Activated B cell treated with CpG ODN at 0.5 μM for 24 hours (primary cell): ENCODE data around the gene RAB6A. TPM values are rescaled to one million over a fixed set of nuclear protein-coding genes. Genes with fewer than 3 reads are reported as not detected.

Source experiments
- ATAC-seq: fragments of 200-7000 bp; cut with Tn5 transposase; one replicate; pipeline ENCODE4 v1.10.0; 2021; ENCODE audit warnings: low read depth, mild to moderate bottlenecking, moderate library complexity
- CTCF ChIA-PET: fragments of 350-600 bp; sonication (Branson Sonifier 250); formaldehyde crosslinking; loops from one replicate; lab custom pipeline; 2021; ENCODE audit warnings: antibody characterized with exemption; lab: Charles Lee
- POLR2A ChIA-PET: fragments of 350-600 bp; sonication (Branson Sonifier 250); formaldehyde crosslinking; loops from one replicate; lab custom pipeline; 2021; ENCODE audit warnings: antibody characterized with exemption; lab: Charles Lee
- DNase-seq: peaks from one replicate; pipeline ENCODE4 v3.0.0; 2022
- H3K27ac Mint-ChIP-seq: one replicate; pipeline ENCODE4 v1.8.0; 2020; ENCODE audit warnings: mixed read lengths
- H3K27me3 Mint-ChIP-seq: one replicate; pipeline ENCODE4 v1.8.0; 2021; ENCODE audit warnings: mixed read lengths
- H3K36me3 Mint-ChIP-seq: one replicate; pipeline ENCODE4 v1.8.0; 2021; ENCODE audit warnings: low read depth, mixed read lengths
- H3K4me1 Mint-ChIP-seq: one replicate; pipeline ENCODE4 v1.8.0; 2021; ENCODE audit warnings: mixed read lengths
- H3K4me3 Mint-ChIP-seq: one replicate; pipeline ENCODE4 v1.8.0; 2020; ENCODE audit warnings: mild to moderate bottlenecking, mixed read lengths
- H3K9me3 Mint-ChIP-seq: one replicate; pipeline ENCODE4 v1.8.0; 2020; ENCODE audit warnings: mixed read lengths
- intact Hi-C: fragments of 100-400 bp; cut with micrococcal nuclease; formaldehyde crosslinking; loops from one replicate; pipeline ENCODE4 v1.15.1; 2024
- total RNA-seq: library from RNA; stranded (reverse); gene quantifications from 2 replicates; pipeline ENCODE4 v1.2.3, GENCODE V29; 2022
- TF ChIP-seq, protein P1 (sequence below): fragments of 200-600 bp; IDR thresholded peaks from one replicate; pipeline ENCODE4 v1.8.0; 2022; ENCODE audit warnings: antibody characterized with exemption, mild to moderate bottlenecking

Gene RAB6A
- total RNA-seq, 1 donor from 2014 or later: 53.3 TPM

DNA sequence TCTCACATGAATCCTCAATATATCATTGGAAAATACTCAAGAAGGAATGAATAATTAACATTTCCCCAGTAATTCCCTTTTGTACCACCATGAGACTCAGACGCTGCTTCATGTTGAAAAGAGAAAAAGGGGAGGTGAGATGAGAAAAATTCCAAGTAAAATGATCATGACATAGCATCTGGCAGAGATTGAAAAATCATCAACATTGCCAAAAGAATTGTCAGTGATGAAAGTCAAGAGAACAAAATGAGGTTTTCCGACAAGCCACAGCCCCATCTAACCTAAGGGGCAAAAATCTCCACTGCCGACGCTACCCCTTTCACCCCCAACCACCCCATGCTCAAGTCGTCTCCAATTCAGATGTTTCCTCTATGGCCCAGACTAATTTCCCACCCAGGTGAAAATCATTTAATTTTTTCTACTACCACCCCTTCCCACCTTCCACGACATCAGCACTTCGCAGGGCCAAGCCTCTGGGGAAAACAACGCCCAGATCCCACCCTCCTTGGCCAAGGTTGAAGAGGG is 1.2 kb downstream of the RAB6A start:
- POLR2A ChIA-PET: interaction anchor here (0.5 to 5.0 kb wide), 7 partner anchors 20 to 1039 kb away, joined by 3 to 133 read pairs (median 6); partner anchors contain the start of genes FCHSD2 and MRPL48

DNA sequence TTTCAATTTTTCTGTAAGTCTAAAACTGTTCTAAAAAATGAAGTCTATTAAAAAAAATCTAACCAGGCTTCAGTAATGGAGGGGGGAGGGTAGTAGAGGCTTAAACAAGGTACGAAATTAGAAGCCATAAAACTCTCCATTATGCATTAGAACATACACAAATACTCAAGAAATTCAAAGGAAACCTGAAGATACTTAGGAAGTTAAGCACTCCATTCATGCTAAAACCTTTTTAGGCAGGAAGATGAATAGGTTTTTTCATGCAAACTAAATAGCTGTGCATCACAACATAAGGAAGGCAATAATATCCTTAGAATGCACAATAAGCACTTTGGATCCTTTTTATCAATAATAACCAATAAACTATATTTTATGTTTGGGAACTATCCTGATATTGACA is 2.4 kb downstream of the RAB6A start:
- H3K9me3 Mint-ChIP-seq: no peaks in the 10 kb centered on the region
- TF ChIP-seq, protein P1, sequence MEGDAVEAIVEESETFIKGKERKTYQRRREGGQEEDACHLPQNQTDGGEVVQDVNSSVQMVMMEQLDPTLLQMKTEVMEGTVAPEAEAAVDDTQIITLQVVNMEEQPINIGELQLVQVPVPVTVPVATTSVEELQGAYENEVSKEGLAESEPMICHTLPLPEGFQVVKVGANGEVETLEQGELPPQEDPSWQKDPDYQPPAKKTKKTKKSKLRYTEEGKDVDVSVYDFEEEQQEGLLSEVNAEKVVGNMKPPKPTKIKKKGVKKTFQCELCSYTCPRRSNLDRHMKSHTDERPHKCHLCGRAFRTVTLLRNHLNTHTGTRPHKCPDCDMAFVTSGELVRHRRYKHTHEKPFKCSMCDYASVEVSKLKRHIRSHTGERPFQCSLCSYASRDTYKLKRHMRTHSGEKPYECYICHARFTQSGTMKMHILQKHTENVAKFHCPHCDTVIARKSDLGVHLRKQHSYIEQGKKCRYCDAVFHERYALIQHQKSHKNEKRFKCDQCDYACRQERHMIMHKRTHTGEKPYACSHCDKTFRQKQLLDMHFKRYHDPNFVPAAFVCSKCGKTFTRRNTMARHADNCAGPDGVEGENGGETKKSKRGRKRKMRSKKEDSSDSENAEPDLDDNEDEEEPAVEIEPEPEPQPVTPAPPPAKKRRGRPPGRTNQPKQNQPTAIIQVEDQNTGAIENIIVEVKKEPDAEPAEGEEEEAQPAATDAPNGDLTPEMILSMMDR: no peak
- intact Hi-C loops: no loop called here
- H3K27ac Mint-ChIP-seq: no peak overlapping the region
- DNase-seq: no peak
- peak overlapping the region; percentile 1 for H3K4me3 Mint-ChIP-seq
- H3K36me3 Mint-ChIP-seq: peaks cover 12% of the 10 kb centered on the region
- peaks cover 28% of the 10 kb centered on the region for H3K4me1 Mint-ChIP-seq
- no peak for ATAC-seq
- ChIA-PET POLR2A (no interaction called here), CTCF (no interaction called here)
- H3K27me3 Mint-ChIP-seq: no peaks in the 10 kb centered on the region

More for the DNA sequence above, 1.2 kb downstream of the RAB6A start:
- Mint-ChIP-seq H3K9me3 (no peaks in the 10 kb centered on the region), H3K4me3 (peak overlapping the region; percentile 91), H3K36me3 (peaks cover 8% of the 10 kb centered on the region), H3K27me3 (no peaks in the 10 kb centered on the region), H3K27ac (peak overlapping the region; percentile 71), H3K4me1 (peaks cover 24% of the 10 kb centered on the region)
- DNase-seq (no peak), ATAC-seq (no peak)
- CTCF ChIA-PET: no interaction called here
- TF ChIP-seq, protein P1: no peak
- intact Hi-C loops: loop anchor here (2.0 kb wide), 1 partner anchor 639 kb away; the partner anchor contains the start of gene PGM2L1

DNA sequence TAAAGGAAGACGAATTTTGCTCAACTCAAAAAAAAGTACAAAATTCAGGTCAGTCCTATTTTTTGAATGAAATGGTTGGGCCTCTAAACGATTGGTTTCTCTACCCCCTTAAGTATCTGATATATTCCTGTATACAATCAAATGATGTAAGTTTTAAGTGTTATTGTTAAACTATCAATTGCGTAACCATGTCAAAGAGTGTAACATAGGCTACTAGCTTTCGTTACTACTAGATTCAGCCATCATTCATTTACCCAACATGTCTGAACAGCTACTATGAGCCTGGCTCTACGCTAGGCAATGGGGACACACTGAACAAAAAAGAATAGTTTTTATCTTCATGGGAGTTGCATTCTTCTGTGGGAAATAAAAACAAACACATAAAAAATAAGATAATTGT is 3.3 kb downstream of the RAB6A start:
- ChIA-PET POLR2A (interaction anchor here (1.1 kb wide), 1 partner anchor 22 kb away, joined by 3 read pairs; no protein-coding TSS in a partner anchor), CTCF (no interaction called here)
- H3K9me3 Mint-ChIP-seq: no peaks in the 10 kb centered on the region
- H3K27ac Mint-ChIP-seq: no peak overlapping the region
- no peak for ATAC-seq
- TF ChIP-seq, protein P1: no peak
- peaks cover 12% of the 10 kb centered on the region for H3K36me3 Mint-ChIP-seq
- intact Hi-C loops: no loop called here
- H3K4me3 Mint-ChIP-seq: no peak overlapping the region
- H3K27me3 Mint-ChIP-seq: no peaks in the 10 kb centered on the region
- DNase-seq: no peak
- peaks cover 29% of the 10 kb centered on the region for H3K4me1 Mint-ChIP-seq

DNA sequence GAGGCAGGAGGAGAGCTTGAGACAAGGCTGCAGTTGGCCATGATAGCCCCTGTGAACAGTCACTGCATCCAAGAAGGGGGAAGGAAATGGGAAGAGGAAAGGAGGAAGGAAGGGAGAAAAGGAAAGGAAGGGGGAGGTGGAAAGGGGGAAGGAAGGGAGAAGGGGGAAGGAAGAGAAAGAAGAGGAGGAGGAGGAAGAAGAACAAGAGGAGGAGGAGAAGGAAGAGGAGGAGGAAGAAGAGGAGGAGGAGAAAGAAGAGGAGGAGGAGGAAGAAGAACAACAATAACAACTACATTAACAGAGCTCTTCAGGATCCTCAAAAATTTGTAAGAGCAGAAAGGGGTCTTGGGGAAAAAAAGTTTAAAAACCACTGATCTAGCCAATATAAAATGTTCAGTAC is 5.2 kb downstream of the RAB6A start:
- no peak for ATAC-seq
- no peaks in the 10 kb centered on the region for H3K9me3 Mint-ChIP-seq
- TF ChIP-seq, protein P1: no peak
- no peak for DNase-seq
- CTCF ChIA-PET: no interaction called here
- no peak overlapping the region for H3K27ac Mint-ChIP-seq
- H3K27me3 Mint-ChIP-seq: no peaks in the 10 kb centered on the region
- POLR2A ChIA-PET: interaction anchor here (1.0 kb wide), 1 partner anchor 23 kb away, joined by 3 read pairs; no protein-coding TSS in a partner anchor
- H3K4me3 Mint-ChIP-seq: no peak overlapping the region
- H3K4me1 Mint-ChIP-seq: peaks cover 36% of the 10 kb centered on the region
- intact Hi-C loops: no loop called here
- H3K36me3 Mint-ChIP-seq: peaks cover 15% of the 10 kb centered on the region

DNA sequence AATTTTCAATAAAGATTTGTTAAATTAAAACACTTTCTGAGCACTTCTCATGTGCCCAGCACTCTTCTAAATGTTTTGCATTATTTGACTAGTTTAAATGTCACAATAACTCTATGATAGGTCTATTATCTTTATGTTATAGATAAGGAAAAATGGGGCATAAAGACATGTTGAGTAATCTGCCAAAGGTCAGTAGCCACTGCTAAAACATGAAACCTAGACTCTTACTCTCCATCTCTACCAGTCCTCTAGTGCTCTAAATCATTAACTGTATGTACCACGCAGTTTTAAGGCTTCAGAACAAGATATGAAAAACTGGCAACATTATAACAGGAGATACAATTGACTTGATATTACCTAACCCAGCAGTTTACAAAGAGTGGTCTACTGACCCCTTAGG is 6.9 kb downstream of the RAB6A start:
- ATAC-seq (no peak), DNase-seq (no peak)
- ChIA-PET CTCF (no interaction called here), POLR2A (no interaction called here)
- H3K27ac Mint-ChIP-seq: no peak overlapping the region
- no peak overlapping the region for H3K4me3 Mint-ChIP-seq
- intact Hi-C loops: no loop called here
- TF ChIP-seq, protein P1: no peak
- no peaks in the 10 kb centered on the region for H3K9me3 Mint-ChIP-seq
- no peaks in the 10 kb centered on the region for H3K27me3 Mint-ChIP-seq
- peaks cover 11% of the 10 kb centered on the region for H3K36me3 Mint-ChIP-seq
- peaks cover 41% of the 10 kb centered on the region for H3K4me1 Mint-ChIP-seq
